ENCODE results near the gene CPNE4.

Gene CPNE4

GRCh38 chr3:131730581-131730980, 304.2 kb downstream of the CPNE4 start:
- no peak for DNase-seq

DNA sequence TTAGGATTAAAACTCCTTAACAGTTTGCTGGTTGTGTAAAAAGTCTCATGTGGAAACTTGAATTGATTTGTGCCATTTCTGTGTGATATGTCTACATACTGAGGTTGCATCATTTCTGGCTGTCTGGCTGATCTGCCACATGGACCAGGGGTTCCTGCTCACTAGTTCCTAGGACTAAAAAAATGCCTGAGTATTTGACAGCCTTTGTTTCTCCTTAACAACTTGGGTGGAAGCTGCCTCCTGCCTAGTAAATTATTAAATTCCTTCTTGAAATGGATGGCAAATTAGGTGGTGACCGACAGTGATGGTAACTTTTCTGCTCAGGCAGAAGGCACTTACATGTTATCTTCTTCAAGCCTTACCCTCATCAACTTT, 305.2 kb downstream of the CPNE4 start:
- DNase-seq: no peak

- DNase-seq: no peak
Observed at GRCh38 chr3:131728898-131729642, 305.7 kb downstream of the CPNE4 start.

DNA sequence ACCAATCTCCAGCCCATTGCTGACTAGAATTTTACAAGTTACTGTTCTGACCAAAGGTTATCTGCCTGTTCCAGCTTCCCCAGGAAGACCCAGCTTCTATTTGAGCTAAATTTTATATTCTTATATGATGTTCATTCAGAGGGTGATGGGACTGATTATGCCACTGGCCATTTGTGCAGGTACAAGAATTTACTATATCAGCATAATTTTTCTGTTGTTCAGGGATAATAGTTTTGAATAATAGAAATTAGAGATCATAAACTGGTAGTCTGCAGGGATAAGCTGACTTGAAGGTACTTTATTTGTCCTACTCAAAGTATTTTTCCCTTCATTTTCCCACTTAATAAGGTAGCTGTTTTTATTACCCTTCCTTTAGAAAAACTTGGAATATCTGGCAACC, 309.4 kb downstream of the CPNE4 start:
- no peak for DNase-seq

- no peak for DNase-seq
Observed at GRCh38 chr3:131723343-131723742, 311.5 kb downstream of the CPNE4 start.

DNA sequence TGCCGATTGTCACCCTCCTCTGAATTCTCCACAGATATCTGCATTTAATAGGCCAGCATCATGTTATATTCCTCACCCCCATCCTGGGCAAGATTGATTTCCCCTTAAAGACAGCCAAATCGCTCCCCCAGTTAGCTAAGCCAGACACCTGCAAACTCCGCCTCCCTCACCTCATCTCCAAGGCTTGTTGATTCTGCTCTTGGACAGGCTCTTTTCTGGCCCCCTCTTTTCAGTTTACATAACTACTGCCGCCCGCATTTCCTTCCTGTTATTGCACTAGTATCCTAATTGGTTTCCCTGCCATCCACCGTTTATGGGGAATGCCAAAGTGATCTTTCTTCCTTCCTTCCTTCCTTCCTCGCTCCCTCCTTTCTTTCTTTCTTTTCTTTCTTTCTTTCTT, 317.3 kb downstream of the CPNE4 start:
- no peak for DNase-seq

DNA sequence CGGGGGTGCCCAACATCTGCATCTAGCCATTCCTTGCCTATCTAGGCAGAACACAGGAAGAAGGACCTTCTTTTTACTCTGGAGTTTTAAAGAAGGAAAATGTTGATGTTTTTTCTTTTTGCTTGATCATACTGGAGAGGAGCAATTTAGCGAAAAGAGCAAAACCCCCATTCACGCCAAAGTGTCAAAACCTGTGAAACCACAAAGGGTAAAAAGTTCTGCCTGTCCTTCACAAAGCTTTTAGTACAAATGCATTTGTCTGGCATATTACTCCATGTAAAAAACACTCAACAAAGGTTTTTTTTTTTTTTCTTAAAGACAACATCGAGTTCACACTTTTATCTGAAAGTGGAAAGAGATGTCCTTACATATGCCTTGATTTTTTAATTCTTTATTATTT, 317.9 kb downstream of the CPNE4 start:
- DNase-seq: no peak

DNA sequence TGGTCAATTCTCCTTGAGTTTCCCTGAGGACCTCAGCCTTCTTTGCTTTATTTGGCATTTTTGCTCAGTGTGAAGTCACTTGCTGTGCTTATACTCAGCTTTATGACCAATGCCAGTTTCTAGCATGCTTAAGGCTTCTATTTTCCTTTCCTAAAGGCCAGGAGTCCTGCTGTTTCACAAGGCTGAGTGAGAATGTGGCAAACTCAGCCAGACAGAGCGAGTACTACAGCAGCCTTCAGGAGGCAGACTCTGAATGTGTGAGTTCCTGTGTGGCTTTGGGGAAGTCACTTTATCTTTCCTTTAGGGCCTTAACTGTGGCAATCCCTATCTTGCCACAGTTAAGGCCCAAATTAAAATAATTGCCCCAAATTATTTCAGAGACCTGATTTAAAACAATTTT, 318.8 kb downstream of the CPNE4 start:
- no peak for DNase-seq

DNA sequence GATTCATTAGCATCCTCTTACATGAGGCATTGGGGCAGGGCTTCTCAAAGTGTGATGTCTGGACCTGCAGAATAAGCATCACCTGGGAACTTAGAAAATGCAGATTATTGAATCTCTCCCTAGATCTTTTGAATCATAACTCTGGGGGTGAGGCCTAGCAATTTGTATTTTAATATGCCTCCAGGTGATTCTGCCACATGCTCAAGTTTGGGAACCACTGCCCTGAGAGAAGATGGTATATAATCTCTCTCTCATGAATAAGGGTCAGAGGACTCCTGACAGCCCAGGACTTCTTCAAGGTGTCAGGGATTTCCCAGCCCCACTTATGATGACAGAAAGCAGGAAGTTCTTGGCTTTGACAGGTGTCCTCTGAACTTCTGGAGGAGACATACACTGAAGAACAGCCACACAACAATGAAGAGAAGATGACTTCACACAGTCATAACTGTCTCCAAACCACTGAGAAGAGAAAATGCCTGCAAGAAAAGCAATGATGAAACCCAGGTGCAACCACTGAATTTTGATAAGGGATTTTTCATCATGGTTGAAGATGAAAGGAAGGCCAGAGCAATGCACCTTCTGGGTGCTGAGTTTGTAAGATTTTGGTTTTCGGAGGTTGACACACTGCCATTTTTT, 320.1 kb downstream of the CPNE4 start:
- DNase-seq: no peak

- no peak for DNase-seq
Observed at GRCh38 chr3:131713416-131714123, 321.2 kb downstream of the CPNE4 start.

DNA sequence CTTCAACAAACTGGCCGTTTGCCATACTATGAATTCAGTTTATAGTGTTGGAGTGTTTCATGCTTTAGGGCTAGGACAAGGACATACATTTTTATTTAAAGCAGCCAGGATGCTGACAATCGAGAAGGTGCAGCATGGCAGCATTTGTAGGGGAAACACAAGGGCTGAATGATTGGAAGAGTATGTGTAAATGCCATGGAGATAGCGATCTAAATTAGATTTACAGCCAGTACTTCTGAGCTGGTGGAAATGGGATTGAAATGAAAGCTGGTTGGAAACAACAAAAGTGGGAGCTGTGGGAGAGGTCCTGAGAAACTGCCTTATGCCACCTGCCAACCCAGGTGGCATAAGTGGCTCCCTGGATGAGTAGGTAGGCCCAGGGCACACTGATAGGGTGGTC, 322.2 kb downstream of the CPNE4 start:
- no peak for DNase-seq

DNA sequence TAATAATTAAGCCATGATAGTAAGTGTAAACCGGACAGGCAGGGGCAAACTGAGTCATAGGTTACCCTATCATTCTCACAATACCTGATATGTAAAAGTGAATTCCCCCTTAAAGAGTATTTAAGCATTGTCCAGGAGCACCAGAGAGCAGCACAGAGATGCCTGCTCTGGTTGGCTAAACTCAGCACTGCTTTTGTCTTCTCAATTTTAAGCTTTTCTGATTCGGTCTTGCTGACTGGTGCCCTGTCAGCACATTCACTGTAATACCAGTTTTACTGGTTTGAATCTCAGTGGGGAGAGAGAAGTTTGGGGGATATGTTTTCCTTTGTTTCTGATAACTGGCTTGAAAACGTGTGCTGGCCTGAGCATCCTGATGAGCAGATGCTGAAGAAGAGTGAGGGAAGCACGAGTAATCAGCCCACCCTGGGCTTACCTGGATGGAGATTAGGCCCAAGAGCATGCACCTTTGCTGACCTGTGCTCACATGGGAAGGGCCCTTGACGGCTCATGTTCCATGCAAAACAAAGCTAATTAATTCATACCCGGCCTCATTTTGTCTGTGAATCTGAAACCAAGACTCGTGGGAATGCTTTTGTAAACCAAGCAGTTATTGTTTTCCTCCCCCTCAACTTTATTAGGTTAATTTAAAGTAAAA, 323.6 kb downstream of the CPNE4 start:
- DNase-seq: no peak

GRCh38 chr3:131708241-131708640, 326.6 kb downstream of the CPNE4 start:
- DNase-seq: no peak

DNA sequence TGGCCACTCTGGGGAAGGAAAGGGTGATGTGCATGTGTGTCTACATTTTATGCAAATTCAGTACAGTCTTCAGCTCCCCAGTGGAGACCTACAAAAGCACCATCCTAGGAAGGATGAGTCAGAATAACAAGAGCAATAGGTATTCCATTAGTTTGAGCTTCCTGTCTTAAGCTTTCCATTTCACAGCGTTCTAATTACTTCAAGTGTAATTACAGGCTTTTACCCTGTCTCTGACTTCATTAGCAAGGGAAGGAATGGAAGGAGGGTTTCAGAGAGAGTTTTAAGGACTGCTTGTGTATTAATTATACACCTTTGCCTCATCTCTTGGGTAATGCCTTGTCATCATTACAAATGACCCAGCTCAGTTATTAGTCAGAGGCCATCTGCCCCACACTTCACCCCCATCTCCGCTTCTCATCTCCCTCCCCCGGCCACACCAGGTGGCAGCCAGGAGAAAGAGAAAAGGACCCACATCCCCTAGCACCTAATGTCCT, 329.2 kb downstream of the CPNE4 start:
- DNase-seq: no peak

- no peak for DNase-seq
Observed at GRCh38 chr3:131705099-131705498, 329.7 kb downstream of the CPNE4 start.

DNA sequence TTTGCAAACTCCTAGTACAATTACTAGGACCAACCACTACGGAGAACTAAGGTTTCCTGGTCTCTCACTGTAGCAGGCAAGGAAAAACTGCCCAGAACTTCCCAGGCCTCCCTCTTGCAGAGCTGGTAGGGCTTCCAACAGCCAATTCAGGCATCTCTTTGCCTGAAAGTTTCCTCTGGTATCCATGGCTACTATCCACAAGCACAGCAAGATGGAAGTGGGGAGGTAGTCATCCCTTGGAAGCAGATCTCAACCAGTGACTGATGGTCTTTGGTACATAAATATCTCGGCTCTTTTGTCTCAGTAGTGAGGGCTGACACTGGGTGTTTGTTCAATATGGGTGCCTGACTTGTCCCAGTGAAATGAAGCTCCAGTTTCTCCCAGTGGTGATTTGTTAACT, 330.7 kb downstream of the CPNE4 start:
- DNase-seq: no peak

GRCh38 chr3:131702146-131702545, 332.7 kb downstream of the CPNE4 start:
- no peak for DNase-seq

- no peak for DNase-seq
Observed at GRCh38 chr3:131701153-131701770, 333.6 kb downstream of the CPNE4 start.

DNA sequence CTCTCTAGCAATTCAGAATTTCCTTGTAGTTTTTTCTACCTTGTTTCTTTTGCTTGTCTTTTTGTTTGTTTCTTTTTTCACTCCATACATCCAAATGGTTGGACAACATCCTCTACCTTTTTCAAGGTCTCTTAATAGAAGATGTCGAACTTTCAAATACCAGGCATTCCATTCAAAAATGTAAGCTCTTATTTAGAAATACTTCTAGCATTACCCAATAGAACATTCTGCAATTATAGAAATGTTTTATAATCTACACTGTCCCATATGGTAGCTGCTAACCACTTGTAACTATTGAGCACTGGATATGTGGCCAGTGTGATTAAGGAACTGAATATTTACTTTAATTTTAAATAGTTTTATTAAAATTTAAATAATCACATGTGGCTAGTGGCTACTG, 335.8 kb downstream of the CPNE4 start:
- no peak for DNase-seq

- DNase-seq: no peak
Observed at GRCh38 chr3:131694376-131694775, 340.4 kb downstream of the CPNE4 start.

- no peak for DNase-seq
Observed at GRCh38 chr3:131692356-131692755, 342.5 kb downstream of the CPNE4 start.

DNA sequence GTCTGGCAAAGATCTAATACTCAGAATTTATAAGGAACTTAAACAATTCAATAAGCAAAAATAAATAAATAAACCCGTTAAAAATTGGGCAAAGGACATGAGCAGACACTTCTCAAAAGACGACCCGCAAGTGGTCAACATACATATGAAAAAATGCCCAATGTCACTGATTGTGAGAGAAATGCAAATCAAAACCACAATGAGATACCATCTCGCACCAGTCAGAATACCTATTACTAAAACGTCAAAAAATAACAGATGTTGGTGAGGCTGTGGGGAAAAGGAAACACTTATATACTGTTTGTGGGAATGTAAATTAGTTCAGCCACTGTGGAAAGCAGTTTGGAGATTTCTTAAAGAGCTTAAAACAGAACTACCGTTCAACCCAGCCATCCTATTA, 344.0 kb downstream of the CPNE4 start:
- no peak for DNase-seq

DNA sequence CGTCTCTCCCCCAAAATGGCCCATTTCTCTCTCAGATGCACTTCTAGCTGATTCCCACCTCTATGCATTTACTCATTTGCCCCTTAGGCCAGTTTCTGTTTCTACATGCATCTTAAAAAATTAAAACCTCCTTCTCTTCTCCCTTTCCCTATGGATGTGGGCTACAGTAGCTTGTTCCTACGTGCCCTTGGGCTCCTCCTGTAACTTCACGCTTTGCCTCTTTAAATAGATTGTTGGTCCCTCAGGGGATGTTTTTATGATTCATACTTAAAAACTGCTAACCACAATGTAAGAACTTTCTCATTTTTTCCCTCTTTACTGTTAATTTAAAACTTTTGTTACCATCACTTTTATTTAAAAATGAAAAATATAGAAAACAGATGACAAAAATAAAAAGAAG, 346.4 kb downstream of the CPNE4 start:
- no peak for DNase-seq

All from NCI-H2227 treated with DMSO at 0.1 percent for 48 hours (cell line).